ENCODE data around the gene ANXA4. TPM values are rescaled to one million over a fixed set of nuclear protein-coding genes. Genes with fewer than 3 reads are reported as not detected.

The ANXA4 gene
- total and polyA plus RNA-seq, 7 donors: 33.3 to 183 (median 55.8) TPM

GRCh38 chr2:69790601-69790959 lies 48.6 kb downstream of the ANXA4 start:
- H3K27ac ChIP-seq: peak overlapping the region; percentile 49 to 81 (median 72)
- intact Hi-C loops (cut with DNase I): no loop called here
- peak overlapping the region in 2 of 4 donors; percentile 30 for H3K4me3 ChIP-seq
- TF ChIP-seq EP300 (IDR thresholded peaks at IDR 0.05): no peak
- no peak for TF ChIP-seq CTCF (IDR thresholded peaks at IDR 0.05)
- TF ChIP-seq POLR2AphosphoS5 (IDR thresholded peaks at IDR 0.05): no peak
- no peak for TF ChIP-seq POLR2A (IDR thresholded peaks at IDR 0.05)
- H3K27me3 ChIP-seq: no peaks in the 10 kb centered on the region
- WGBS, 2 donors: 84 to 86% methylated on average over 1 of the region's 1 CpG
- peaks cover 0 to 27% (median 17%) of the 10 kb centered on the region in 4 donors for H3K4me1 ChIP-seq
- H3K36me3 ChIP-seq: peaks cover 0 to 6% (median 2%) of the 10 kb centered on the region in 4 donors
- DNase-seq: no peak
- no peaks in the 10 kb centered on the region for H3K9me3 ChIP-seq

DNA sequence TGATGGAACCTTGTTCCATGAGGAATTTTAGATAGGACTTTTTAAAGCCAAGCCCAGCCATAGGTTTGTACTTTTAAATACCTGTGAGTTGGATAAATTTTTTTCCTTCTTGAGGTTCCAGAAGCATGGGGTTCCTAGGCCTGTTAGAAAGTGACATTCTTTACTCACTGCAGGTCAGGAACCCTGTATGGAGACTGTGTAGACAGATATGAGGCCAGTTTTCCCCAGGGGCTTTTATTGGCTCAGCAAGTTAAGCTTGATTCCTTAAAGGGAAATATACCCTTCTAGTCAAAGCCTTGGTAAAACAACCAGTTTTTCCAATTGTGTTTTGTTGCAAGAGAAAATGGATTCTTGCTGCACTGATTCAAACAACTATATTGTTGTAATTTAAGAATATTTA lies 49.1 kb downstream of the ANXA4 start:
- TF ChIP-seq POLR2AphosphoS5 (IDR thresholded peaks at IDR 0.05): no peak
- TF ChIP-seq POLR2A (IDR thresholded peaks at IDR 0.05): no peak

GRCh38 chr2:69796174-69796573 lies 54.2 kb downstream of the ANXA4 start:
- intact Hi-C loops (cut with DNase I): no loop called here

More for the DNA sequence above, 49.1 kb downstream of the ANXA4 start:
- peaks cover 0 to 6% (median 2%) of the 10 kb centered on the region in 4 donors for H3K36me3 ChIP-seq
- intact Hi-C loops (cut with DNase I): no loop called here
- H3K4me1 ChIP-seq: peaks cover 0 to 27% (median 17%) of the 10 kb centered on the region in 4 donors
- H3K4me3 ChIP-seq: no peak overlapping the region
- H3K27me3 ChIP-seq: no peaks in the 10 kb centered on the region
- no peaks in the 10 kb centered on the region for H3K9me3 ChIP-seq
- peak overlapping the region in 3 of 4 donors; percentile 70 to 81 (median 73) for H3K27ac ChIP-seq
- DNase-seq: no peak

GRCh38 chr2:69797235-69797634 lies 55.3 kb downstream of the ANXA4 start:
- Histone ChIP-seq H3K9me3 (no peaks in the 10 kb centered on the region), H3K27ac (peak overlapping the region in 2 of 4 donors; percentile 71 to 78), H3K4me1 (peaks cover 0 to 25% (median 19%) of the 10 kb centered on the region in 4 donors), H3K27me3 (no peaks in the 10 kb centered on the region), H3K36me3 (no peaks in the 10 kb centered on the region), H3K4me3 (no peak overlapping the region)
- DNase-seq: no peak
- TF ChIP-seq EP300 (IDR thresholded peaks at IDR 0.05) (no peak), POLR2AphosphoS5 (IDR thresholded peaks at IDR 0.05) (no peak), POLR2A (IDR thresholded peaks at IDR 0.05) (no peak), CTCF (IDR thresholded peaks at IDR 0.05) (no peak)
- intact Hi-C loops (cut with DNase I): no loop called here
- WGBS, 2 donors: 87 to 91% methylated on average over 4 of the region's 4 CpGs

More at GRCh38 chr2:69796174-69796573, 54.2 kb downstream of the ANXA4 start:
- no peak overlapping the region for H3K4me3 ChIP-seq
- H3K36me3 ChIP-seq: no peaks in the 10 kb centered on the region
- WGBS, 2 donors: 90 to 96% methylated on average over 1 of the region's 1 CpG
- H3K27ac ChIP-seq: no peak overlapping the region
- TF ChIP-seq POLR2AphosphoS5 (IDR thresholded peaks at IDR 0.05) (no peak), CTCF (IDR thresholded peaks at IDR 0.05) (no peak), POLR2A (IDR thresholded peaks at IDR 0.05) (no peak), EP300 (IDR thresholded peaks at IDR 0.05) (no peak)
- H3K27me3 ChIP-seq: no peaks in the 10 kb centered on the region
- DNase-seq: no peak
- no peaks in the 10 kb centered on the region for H3K9me3 ChIP-seq
- H3K4me1 ChIP-seq: peaks cover 0 to 29% (median 21%) of the 10 kb centered on the region in 4 donors

DNA sequence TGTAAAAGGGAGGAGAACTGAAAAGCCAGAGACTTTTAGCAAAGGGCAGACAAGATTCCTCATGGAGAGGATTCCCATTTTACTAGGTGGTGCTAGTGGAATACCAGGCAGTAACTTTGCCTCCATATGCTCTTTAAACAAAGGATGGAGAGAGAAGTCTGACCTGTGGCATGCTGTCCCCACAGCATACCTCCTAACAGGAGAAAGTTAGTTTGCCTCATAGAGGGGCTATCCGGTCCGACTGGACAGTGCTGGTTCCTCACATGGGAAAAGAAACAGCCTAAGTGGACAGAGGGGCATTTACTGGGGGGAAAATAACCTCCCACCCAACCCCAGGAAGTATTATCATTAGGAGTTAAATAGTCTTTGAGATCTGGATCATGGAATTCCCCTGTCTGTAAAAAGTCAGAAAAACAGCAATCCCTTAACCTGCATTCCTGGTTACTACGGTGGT lies 55.9 kb downstream of the ANXA4 start:
- no peaks in the 10 kb centered on the region for H3K9me3 ChIP-seq
- WGBS, 2 donors: 45 to 64% methylated on average over 3 of the region's 3 CpGs
- H3K4me1 ChIP-seq: peaks cover 0 to 25% (median 19%) of the 10 kb centered on the region in 4 donors
- peak overlapping the region; percentile 62 to 78 (median 66) for H3K27ac ChIP-seq
- no peak for DNase-seq
- H3K27me3 ChIP-seq: no peaks in the 10 kb centered on the region
- peak overlapping the region in 3 of 4 donors; percentile 34 to 44 (median 41) for H3K4me3 ChIP-seq
- H3K36me3 ChIP-seq: no peaks in the 10 kb centered on the region
- no peak for TF ChIP-seq EP300 (IDR thresholded peaks at IDR 0.05)
- TF ChIP-seq CTCF (IDR thresholded peaks at IDR 0.05): no peak
- no peak for TF ChIP-seq POLR2A (IDR thresholded peaks at IDR 0.05)
- TF ChIP-seq POLR2AphosphoS5 (IDR thresholded peaks at IDR 0.05): no peak
- intact Hi-C loops (cut with DNase I): no loop called here

Measured in sigmoid colon (tissue), 7 donors.